Omental fat pad (tissue), 4 donors: ENCODE measurements around the gene TMEM129. TPM values are rescaled to one million over a fixed set of nuclear protein-coding genes. Genes with fewer than 3 reads are reported as not detected.

Source experiments
- ATAC-seq: fragments of 150-250 bp; one replicate; pipeline ENCODE4 v1.9.1; 2016; ENCODE audit warnings: mild to moderate bottlenecking, moderate library complexity; ENCODE audit not compliant: low FRiP score
- DNase-seq: peaks from one replicate; pipeline ENCODE4 v3.0.0-alpha.2; 2019; ENCODE audit warnings: low spot score
- small RNA-seq: library from RNA; depleted of rRNA; stranded (forward); fragments of <200 nt; gene quantifications from one replicate; pipeline ENCODE3, GENCODE V24; 2016
- total RNA-seq, 4 donors: library from RNA; depleted of rRNA; stranded (reverse); fragments of >200 nt; gene quantifications; one replicate each; pipeline ENCODE4 v1.1.0, GENCODE V29; 2016
- TF ChIP-seq, protein P1 (sequence below), 3 donors: fragments of 450-650 bp; IDR thresholded peaks; one replicate each; pipeline ENCODE4 v1.5.1; 2016 to 2017; ENCODE audit warnings: antibody characterized with exemption in 3 of 3, mild to moderate bottlenecking in 3 of 3, moderate library complexity in 2 of 3

Gene TMEM129
- total RNA-seq, 4 donors from 2014 or later = 31.9 to 59.0 (median 43.5) TPM

DNA sequence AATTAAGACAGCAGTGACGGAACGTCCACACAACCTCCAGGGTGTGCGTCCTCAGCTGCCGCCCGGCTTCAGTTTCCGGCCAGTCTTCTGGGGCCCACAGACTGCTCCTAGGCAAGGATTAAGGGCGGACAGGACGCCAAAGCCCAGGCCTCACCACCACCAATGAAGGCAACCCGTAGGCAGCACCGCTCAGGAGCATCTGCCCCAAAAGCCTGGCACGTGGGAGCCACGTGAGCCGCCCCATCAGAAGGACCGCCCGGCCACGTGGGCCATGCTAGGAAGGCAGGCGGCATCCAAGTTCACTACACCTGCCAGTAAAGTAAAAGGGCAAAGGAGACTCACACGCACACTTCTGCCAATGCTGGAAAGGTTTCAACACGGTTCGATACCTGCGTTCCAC lies 51.3 kb downstream of the TMEM129 start:
- no peak for DNase-seq
- ATAC-seq = no peak
- TF ChIP-seq, protein P1, sequence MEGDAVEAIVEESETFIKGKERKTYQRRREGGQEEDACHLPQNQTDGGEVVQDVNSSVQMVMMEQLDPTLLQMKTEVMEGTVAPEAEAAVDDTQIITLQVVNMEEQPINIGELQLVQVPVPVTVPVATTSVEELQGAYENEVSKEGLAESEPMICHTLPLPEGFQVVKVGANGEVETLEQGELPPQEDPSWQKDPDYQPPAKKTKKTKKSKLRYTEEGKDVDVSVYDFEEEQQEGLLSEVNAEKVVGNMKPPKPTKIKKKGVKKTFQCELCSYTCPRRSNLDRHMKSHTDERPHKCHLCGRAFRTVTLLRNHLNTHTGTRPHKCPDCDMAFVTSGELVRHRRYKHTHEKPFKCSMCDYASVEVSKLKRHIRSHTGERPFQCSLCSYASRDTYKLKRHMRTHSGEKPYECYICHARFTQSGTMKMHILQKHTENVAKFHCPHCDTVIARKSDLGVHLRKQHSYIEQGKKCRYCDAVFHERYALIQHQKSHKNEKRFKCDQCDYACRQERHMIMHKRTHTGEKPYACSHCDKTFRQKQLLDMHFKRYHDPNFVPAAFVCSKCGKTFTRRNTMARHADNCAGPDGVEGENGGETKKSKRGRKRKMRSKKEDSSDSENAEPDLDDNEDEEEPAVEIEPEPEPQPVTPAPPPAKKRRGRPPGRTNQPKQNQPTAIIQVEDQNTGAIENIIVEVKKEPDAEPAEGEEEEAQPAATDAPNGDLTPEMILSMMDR (IDR thresholded peaks at IDR 0.05) = no peak

DNA sequence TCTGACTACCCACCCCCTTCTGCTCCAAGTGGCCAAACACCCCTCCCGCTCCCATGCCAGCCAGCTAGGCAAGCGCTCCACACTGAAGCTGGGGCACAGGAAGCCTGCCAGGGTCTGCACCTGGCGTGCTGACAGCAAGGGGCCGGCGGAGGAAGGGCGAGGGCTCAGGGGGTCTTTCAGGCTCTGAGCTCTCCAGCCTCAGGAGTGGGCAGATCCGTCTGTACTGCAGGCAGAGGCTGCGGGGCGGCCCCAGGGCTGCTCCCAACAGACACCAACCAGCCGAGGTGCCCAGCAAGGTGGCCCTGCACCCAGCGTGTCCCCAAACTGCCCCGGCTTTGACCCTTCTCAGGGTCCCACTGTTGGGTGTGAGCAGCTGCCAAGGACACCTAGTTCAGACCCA lies 51.9 kb downstream of the TMEM129 start:
- no peak for ATAC-seq
- DNase-seq = no peak
- TF ChIP-seq, protein P1 (IDR thresholded peaks at IDR 0.05) = no peak

DNA sequence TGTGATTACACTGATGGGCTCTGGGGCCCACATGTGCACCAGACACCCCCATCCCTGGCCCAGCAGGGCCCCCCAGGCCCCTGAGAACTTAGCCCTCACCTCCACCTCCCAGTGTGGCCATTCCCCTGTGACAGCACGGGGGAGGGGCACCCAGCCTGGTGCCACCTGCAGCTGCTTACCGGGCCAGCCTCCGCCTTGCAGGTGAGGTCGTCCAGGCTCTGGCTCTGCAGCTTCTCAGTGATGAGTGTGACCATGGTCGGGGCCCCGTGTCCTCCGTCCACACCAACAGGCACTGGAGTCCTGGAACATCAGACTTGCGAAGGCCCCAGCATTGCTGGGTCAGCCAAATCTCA lies 52.7 kb downstream of the TMEM129 start:
- TF ChIP-seq, protein P1 (IDR thresholded peaks at IDR 0.05) = no peak
- ATAC-seq (no peak), DNase-seq (no peak)

DNA sequence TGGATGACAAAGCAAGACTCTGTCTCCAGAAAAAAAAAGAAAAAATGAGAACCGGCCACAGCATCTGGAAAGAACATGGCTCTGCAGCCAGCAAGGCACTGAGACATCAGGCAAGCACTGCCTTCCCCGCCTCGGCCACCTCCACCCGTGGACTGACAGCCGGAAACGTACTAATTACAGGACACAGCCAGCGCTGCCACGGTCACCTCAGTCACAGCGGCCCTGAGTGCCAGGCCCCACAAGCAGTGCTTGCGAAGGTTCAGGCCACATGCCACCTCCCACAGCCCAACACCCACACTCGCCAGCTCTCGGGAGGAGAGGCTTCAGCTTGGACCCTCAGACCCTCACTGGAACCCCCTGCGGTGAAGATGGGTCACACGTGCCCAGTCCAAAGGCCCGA lies 53.9 kb downstream of the TMEM129 start:
- TF ChIP-seq, protein P1 (IDR thresholded peaks at IDR 0.05) = no peak
- no peak for DNase-seq
- ATAC-seq = no peak

DNA sequence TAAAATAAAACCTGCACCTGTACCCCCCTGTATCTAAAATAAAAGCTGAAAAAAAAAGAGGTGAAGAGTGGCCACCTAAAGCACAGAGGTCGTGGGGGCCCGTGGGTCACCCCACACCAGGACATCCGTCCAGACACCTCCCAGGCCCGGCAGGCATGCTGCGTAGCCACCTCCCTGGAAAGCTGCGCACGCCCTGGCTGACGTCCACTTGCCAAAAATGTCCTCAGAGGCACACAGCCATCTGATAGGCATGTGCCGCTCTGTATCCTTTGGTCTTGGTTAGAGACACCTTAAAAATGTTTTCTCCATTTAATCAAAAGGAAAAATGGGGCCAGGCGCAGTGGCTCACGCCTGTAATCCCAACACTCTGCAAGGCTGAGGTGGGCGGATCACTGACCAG lies 54.7 kb downstream of the TMEM129 start:
- ATAC-seq (no peak), DNase-seq (no peak)
- TF ChIP-seq, protein P1 (IDR thresholded peaks at IDR 0.05) = no peak

Small RNA genes lying within 50 kb of the gene (small RNA-seq; reads per million reads assigned to genes)
- gene RF00019 = not detected

Other genes starting within 250 kb of the TMEM129 start
- 10 to 100 TPM in 1 of 4 donors, 1 to 10 TPM in 3; 2.0 to 10.9 (median 5.6) TPM for gene FAM53A, start 37.0 kb downstream of the TMEM129 start, total RNA-seq
- 10 to 100 TPM; 33.3 to 58.4 (median 40.3) TPM for gene SLBP, start 9.0 kb downstream of the TMEM129 start, total RNA-seq
- 10 to 100 TPM in 2 of 4 donors, 1 to 10 TPM in 2; 6.0 to 25.7 (median 10.0) TPM for gene TACC3, start 198 bp upstream of the TMEM129 start, total RNA-seq
- gene FGFR3, start 72.0 kb upstream of the TMEM129 start, total RNA-seq = 1 to 10 TPM; 1.3 to 3.5 (median 2.6) TPM
- gene LETM1, start 134.8 kb upstream of the TMEM129 start, total RNA-seq = 100 to 1,000 TPM in 1 of 4 donors, 10 to 100 TPM in 3; 42.2 to 104 (median 52.8) TPM
- gene NSD2, start 150.1 kb upstream of the TMEM129 start, total RNA-seq = 10 to 100 TPM; 19.1 to 33.1 (median 28.8) TPM